Testis (tissue), 2 donors: ENCODE data around the gene MORN2.

Source experiments
- POLR2A ChIP-seq: fragments of 450-650 bp; IDR thresholded peaks from one replicate; pipeline ENCODE4 v1.6.1; 2017; ENCODE audit warnings: antibody characterized with exemption, mild to moderate bottlenecking, moderate library complexity
- TF ChIP-seq, protein P1 (sequence below), 3 experiments: fragments of 450-650 bp in 2 of 3; fragments of 200-600 bp in 1 of 3; sonication (generic) in 1 of 3; IDR thresholded peaks; one replicate each; pipeline ENCODE4 v1.5.1; 2016 to 2019; ENCODE audit warnings: antibody characterized with exemption in 3 of 3, mild to moderate bottlenecking in 2 of 3, moderate library complexity in 1 of 3

DNA sequence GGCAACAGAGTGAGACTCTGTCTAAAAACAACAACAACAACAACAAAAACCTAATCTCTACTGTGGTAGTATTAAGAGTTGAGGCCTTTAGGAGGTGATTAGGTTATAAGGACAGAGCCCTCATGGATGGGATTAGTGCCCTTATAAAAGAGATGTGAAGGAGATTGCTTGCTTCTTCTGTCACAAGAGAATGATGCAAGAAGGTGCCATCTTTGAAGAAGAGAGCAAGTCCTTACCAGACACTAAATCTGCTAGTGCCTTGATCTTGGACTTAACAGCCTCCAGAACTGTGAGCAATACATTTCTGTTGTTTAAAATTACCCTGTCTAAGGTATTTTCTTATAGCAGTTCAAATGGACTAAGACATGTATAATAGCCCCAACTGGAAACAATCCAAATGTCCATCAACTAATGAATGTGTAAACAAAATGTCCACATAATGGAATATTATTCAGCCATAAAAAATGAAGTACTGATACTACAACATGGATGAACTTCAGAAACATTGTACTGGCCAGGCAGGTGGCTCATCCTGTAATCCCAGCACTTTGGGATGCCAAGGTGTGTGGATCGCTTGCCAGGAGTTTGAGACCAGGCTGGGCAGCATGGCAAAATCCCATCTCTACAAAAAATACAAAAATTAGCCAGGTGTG is 12.3 kb downstream of the MORN2 start:
- no peak for TF ChIP-seq POLR2A
- TF ChIP-seq, protein P1, sequence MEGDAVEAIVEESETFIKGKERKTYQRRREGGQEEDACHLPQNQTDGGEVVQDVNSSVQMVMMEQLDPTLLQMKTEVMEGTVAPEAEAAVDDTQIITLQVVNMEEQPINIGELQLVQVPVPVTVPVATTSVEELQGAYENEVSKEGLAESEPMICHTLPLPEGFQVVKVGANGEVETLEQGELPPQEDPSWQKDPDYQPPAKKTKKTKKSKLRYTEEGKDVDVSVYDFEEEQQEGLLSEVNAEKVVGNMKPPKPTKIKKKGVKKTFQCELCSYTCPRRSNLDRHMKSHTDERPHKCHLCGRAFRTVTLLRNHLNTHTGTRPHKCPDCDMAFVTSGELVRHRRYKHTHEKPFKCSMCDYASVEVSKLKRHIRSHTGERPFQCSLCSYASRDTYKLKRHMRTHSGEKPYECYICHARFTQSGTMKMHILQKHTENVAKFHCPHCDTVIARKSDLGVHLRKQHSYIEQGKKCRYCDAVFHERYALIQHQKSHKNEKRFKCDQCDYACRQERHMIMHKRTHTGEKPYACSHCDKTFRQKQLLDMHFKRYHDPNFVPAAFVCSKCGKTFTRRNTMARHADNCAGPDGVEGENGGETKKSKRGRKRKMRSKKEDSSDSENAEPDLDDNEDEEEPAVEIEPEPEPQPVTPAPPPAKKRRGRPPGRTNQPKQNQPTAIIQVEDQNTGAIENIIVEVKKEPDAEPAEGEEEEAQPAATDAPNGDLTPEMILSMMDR (IDR thresholded peaks at IDR 0.05), result no peak
